Activated CD4-positive, CD25-positive, alpha-beta regulatory T cell treated with anti-CD3 and anti-CD28 coated beads, Interleukin-2, amount 50 U/mL, for 24 hours (primary cell): ENCODE data around the gene NAV2.
"Not testable (repeated sequence)": the region's sequence is repeated elsewhere in the genome, so short reads cannot be mapped to it uniquely, and the experiment has no call there.

Source experiments
- ATAC-seq, 2 donors: fragments of 150-1000 bp; cut with Tn5 transposase; one replicate each; pipeline ENCODE4 v1.10.0; 2021; ENCODE audit warnings: mild to moderate bottlenecking in 1 of 2, moderate library complexity in 1 of 2

The NAV2 gene

DNA sequence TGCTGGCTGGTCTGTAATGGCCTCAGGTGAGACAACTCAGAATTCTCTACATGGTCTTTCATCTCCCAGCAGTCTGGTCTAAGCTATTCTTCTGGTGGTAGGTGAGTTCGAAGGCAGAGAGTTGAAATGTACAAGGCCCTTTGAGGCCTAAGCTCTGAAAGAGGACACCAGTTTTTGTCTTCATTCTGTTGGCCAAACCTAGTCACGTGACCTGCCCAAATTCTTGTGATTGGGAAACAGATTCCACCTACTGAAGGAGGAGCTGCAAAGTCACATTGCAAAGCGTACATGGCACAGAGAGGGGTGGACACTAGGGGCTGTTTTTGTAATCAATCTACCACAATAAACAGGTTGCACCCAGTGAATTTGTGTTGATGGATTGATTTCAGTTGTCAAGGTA lies 193.5 kb downstream of the NAV2 start:
- ATAC-seq: no peak

DNA sequence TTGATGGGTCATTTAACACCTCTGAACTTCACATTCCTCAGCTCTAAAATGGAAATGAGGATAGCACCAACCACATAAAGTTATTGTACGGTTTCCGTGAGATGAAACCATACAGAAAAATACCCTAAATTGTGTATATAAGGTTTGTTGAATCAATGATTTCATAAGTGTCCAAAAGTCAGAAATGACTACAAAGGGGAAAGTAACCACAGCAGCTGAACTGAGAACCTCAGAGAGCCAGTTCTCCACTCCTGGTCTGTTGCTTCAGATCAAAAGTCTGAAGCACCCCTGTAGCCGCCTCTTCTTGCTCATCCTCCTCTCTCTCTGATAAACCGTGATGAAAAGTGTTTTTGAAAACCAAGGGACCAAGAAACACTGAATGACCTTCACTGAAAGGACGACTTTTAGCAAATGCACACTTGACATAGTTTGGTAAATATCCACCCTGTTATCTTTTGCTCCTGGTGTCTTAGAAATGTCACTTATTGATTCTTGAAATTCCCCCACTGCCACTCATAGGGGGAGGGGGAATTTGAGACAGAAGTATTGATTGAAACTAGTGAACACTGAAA lies 194.5 kb downstream of the NAV2 start:
- no peak for ATAC-seq

DNA sequence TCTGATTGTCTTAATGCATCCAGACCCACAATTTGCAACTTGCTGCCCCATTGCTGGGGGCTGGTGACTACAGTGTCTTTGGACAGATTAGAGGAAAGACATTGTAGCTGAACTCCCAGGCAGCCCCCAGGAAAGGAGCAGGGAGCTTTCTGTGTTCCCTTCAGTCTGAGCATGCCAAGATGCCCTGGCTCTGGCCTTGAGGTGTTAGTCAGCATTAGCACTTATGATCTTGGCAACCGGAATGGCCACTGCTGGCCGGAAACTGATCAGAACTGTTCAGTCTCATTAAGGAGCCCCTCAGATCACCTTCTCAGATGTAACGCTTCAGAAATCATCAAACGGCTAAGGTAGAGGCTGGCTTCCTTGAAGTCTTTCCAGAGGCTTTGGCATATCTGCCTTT lies 195.2 kb downstream of the NAV2 start:
- no peak for ATAC-seq

DNA sequence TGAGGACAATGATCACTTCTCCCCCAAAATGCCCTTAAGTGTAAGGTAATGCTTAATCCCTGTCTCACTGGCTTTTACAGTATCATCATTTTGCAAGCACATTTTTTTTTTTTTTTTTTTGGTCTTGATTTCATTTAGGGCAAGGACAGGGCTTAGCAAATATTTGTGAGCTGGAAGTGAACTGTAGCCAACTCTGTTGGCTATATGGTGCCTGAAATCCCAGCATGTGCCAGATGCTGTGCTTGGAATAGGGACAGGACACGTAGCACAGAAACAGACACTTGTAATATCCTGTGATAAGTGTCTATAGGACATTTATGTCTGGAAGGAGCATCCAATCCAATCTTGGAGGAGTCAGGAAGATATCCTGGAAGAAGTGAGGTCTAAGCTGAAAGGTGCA lies 198.3 kb downstream of the NAV2 start:
- ATAC-seq: no peak

DNA sequence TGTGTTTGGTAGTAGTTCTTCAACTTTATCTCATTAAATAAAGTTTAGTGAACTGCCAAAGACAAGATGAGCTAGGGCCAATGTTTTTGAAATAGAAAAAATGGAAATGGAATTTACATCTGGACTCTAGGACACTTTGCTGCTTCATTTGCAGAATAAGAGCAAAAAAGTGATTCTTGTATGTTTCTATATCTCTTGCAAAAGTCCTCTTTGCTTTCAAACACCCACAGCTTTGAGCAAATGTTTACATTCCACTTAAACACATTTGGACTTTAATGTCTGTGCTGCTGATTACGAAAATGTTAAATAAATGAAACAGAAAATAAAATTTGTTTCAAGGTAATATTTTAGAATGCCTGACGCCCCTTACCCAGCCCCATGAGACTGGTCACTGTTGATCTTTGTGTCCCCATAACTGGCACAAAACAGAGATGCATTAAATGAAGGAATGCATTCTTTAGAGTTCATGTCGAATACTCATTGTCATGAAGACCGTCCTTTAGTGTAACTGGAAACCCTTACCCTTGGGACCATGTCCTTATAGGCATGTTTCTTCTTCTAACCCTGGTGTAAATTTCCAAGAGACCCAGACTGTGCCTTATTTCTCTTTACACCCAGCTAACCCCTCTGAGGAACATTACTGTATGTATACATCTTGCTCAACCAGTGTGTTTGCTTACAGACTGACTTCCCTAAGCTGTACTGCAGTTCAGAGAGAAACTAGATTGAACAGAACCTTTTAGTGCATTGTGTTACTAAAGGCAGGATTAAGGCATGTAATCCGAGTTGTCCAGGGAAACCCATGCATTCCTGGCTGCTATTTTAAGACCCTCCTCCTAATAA lies 199.7 kb downstream of the NAV2 start:
- ATAC-seq: no peak

DNA sequence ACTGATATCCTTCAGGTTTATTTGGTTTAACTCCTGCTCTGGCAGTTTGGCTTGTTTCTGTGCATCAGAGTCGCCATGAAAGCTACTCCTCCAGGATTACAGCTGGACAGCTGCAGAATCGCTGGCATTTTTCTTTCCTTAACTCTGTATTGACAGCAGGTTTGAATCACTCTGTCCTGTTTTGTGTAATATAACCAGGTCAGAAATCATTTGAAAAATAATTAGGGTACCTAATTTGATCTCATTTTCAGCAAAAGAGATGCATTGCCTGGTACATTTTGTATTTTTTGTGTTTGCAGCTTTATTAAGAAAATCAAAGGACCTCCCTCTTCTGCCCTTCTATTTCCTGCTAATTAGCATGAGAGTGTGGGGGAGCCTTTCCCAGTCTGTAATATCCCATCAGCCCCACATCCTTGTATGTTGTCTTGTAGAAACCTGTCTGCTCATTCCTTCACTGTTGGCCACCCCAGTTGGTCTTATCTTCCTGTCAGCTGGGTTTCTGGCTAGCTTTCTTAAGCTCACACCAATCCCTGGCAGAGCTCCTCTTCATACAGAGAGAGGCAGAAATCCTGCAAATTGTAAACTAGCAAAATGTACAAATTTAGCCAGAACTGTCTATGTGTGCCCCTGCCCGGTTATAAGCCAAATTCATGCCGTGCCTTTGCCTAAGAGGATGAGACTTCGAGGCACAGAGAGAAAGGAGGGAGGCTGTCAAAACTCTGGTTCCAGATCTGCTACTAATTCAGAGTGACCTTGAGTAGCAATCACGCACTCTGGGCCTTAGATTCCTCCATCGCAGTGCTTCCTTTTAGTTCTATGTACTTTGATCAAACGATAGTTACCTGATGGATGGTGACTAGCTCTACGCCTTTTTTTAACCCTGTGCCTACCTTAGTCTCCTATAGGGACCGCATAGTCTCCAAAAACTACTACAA lies 200.6 kb downstream of the NAV2 start:
- no peak for ATAC-seq

DNA sequence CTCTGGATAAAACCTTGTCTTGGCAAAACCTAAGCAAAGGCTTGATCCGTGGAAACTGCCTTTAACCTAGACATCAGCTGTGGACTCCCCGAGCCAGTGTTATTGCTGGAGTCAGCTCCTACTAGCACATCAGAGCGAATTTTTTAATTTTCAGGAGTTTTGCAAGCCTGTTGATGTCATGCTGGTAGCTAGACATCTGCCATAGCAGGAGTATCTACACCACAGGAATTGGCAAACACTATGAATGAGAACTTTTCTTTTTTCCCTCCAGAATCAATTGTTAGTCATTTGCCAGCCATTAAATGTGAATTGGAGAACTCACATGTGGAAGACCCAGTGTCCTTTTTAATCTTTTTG lies 201.2 kb downstream of the NAV2 start:
- no peak for ATAC-seq

DNA sequence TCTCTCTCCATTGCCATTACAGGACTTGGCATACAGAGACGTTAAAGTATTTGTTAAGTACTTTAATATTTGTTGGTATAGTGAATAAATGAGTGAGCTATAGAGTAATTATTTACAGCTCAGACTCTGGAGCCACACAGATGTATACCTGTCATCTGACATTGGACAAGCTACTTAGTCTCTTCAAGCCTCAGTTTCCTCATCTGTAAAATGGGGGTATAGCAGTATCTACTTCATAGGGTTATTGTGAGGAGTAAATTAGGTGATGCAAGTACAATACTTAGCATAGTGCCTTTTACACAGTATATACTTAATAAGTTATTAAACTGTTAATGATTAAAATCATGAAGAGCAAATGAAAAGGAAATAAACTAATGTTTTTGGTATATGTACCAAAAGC lies 203.2 kb downstream of the NAV2 start:
- ATAC-seq: no peak

DNA sequence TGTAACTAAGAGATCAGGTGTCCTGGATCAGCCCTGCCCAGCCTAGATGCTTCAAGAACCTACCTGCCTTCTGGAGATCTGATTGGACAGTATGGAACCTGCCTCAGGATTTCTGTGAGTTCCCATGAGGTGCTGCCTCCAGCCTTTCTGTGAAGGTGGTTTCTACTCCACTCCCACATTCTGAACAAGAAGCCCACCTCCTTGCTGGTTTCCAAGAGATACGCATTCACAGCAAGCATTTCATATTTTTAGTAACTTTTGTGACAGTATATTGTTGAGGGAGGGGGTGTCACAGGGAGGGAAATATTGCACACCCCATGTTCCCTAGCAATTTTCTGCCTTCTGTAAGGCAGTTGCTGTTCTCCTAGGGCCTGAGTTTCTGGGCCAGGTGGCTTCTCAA lies 204.4 kb downstream of the NAV2 start:
- ATAC-seq: no peak

DNA sequence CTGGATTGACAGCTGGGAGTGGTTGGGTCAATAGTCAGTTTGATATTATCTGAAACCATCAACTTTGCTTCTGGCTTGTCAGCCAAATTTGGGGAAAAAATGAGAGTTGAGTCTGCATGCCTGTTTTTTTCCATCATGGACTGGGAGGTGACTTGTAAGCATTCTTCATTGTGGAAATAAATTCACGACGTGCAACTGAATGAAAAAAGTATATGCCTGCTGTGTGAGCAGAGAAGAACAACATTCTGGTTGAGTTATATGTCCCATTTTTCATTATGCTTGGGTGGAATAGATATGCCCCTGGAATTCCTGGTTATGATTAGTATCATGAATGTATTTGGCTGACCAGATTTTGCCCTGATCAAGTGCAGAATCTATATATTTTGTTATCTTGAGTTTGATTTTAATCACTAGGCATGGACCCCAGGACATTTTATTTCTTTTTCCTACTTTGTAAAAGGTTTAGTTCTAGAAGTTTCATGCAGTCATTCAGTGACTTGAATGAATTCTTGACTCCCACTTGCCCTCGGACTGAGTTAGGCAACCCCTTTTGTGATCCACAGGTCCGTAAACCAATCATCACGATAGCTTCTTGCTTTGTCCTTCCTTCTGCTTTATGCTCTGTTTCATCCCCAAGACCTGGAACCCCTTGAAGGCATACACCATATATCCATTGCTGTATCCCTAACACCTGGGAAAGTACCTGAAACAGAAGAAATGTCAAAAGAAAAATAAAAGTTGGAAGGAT lies 205.8 kb downstream of the NAV2 start:
- no peak for ATAC-seq

DNA sequence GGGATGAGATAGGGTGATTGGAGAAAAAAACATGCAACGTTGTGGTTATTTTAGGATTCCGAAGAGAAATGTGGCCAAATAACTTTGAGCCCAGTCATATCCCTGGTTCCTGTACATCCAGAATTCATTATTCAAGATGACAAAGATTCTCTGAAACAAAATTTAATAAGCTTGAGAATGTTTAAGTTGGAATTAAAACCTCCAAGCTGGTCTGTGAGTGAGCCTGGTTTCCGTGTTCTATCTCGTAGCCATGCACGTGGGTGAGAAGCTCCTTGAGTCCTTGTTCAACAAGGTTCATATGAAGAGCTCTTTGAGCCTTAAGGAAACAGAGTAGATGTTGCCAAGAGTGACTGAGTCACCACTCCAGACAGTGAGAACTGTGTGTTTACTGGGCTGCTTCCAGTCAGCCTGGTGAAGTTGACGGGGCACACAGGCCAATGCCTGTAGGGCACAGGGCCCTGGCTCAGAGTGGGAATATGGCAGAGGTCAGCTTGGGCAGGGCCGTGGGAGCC lies 206.5 kb downstream of the NAV2 start:
- ATAC-seq: no peak

DNA sequence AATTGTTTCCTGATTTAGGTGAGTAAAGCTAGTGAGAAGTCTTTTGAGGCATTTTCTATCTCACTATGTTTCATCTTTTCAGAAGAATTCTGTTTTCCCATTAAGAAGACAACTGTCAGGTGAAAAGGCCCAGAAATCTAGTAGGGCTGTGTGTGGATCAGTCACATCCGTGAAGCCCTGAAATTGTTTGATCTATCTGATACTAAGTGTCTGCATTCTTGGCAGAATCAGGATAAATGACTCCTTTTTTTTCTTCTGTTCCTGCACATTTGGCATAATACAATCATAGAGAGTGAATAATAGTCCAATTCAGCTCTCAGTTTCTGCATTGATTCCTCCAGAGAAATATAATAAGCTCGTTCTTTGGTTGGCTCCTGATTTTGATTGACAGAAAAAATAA lies 208.3 kb downstream of the NAV2 start:
- no peak for ATAC-seq

DNA sequence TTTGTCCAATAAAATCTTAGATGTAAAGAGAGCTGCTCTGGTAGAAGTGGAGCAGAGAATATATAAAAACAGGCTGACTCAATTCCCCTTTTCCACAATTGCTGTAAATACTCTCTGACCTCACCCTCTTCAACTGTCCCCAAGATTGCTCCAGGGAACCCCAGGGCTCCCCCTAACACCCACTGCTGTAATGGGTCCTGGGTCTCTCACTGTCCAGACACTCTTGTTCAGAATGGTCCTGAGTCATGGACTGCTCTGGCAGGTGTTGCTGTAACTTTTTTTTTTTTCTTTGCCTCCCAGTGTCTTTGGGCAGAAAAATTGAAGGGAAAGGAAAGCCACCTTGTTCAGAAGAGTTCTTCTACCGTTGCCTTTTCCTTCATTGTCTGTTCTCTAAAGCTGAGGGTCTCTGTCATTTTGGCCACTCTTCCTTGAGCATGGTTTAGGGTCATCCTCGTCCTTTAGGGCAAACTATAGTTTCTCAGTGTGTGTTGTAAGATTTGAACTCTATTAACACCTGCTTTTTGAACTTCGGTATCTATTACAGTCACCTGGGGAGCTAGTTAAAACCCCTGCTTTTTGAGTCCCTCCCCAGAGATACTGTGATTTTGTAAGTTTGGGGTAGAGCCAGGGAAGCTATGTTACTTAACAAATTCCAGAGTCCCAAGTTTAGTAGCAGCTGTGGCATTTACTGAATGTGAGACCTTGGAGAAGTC lies 209.5 kb downstream of the NAV2 start:
- no peak for ATAC-seq

DNA sequence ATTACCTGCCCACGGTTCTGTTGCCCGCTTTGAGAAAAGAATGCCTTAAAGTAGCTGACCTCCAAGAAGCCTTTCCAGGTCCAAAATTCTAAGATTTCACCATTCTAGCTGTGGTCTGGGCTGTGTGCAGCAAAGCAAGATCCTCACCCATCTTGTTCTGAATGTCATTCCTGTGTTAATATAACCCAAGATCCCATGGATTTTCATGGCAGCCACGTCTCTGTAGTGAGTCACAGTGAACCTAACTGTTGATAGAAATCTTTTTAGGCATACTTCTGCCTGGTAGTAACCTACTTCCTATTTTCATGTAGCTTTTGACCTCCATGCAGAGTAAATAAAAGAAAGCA lies 210.0 kb downstream of the NAV2 start:
- no peak for ATAC-seq

DNA sequence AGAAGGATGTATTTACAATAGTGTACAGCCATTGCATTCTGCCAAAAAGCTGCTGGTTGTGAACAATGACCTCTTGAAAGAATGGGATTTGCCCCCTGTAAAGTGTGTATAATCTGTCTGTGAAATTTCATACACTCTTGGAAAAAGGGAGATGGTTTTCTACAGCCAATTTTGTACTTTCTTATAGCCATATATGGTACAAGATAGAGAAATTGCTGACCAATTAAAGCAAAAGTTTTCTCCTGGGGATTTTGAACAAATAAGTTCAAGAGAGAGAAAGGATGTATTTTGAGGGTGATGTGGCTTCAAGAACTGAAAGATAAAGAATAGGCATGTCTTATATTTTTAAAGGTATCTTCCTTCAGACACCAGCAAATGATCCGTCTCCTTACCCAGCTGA lies 211.0 kb downstream of the NAV2 start:
- ATAC-seq: no peak

DNA sequence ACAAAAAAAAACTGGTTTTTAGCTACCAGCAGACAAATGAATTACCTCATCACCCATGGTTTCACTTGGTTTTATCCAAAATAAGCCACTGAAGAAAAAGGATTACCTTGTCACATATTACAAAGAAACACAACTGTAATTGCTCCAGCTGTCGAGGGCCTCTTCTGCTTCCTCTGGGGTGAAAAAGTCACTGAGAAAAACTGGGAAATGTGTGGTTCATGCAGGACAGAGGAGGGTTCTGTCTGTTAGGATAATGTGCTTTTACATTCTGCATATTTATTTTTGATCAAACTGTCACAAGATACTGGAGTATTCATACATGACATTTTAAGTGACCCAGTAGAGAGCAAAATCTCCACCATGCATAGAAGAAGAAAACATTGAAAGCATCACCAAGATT lies 211.7 kb downstream of the NAV2 start:
- no peak for ATAC-seq

DNA sequence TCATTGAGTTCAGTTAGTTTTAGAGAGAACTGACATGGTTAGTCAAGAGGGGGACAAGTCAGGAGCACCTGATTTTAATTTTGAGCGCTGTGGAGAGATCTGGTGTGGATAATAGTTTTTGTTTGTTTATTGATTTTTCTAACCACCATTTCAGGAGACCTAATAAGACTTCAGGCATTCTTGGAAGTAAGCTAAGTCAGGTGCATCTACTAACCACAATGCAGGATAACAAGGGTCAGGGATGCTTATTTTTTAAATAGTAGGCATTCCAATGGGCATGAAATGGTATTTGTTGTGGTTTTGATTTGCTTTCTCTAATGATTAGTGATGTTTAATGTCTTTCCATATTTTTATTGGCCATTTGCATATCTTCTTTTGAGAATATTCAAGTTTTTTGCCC lies 212.1 kb downstream of the NAV2 start:
- no peak for ATAC-seq

DNA sequence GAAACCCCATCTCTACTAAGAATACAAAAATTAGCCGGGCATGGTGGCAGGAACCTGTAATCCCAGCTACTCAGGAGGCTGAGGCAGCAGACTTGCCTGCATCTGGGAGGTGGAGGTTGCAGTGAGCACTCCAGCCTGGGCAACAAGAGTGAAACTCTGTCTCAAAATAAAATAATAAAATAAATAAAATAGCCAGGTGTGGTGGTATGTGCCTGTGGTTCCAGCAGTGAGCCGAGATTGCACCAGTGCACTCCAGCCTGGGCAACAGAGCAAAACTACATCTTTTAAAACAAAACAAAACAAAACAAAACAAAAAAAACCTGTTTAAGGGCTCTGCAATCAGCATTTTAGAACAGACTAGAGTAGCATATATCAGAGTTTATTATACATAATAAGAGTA lies 214.8 kb downstream of the NAV2 start:
- ATAC-seq: not testable (repeated sequence)

DNA sequence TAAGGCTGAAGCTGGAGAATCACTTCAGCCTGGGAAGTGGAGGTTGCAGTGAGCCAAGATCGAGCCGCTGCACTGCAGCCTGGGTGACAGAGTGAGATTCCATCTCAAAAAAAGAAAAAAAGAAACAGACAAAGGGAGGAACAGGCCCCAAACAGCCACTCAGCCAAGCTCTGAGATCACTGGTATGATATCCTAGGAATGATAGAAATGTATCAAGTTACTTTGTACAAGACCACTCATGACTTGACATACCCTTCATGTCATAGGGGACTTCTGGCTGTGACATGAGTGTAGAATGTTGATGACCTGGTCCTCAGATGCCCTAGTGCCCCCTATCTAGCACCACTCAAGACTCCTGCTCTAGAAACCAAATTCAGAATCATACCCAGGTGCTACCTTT lies 216.5 kb downstream of the NAV2 start:
- no peak for ATAC-seq

DNA sequence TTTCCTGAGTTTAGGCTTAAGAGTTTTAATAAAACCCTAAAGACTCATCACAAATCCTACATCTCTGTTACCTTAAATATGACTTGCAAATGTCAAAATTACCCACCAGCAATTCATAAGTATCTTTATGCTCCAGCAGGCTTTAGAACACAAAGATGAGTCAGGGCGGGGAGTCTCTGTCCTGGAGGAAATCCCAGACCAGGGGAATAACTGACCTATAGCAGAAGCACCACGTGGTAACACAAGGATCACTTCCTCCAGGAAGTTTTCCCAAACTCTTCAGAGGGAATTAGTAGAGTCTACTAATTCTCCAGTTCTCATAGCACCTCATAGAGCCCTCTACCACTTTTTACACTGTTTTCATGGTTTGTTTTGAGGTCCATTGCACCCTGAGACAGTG lies 217.0 kb downstream of the NAV2 start:
- ATAC-seq: no peak

DNA sequence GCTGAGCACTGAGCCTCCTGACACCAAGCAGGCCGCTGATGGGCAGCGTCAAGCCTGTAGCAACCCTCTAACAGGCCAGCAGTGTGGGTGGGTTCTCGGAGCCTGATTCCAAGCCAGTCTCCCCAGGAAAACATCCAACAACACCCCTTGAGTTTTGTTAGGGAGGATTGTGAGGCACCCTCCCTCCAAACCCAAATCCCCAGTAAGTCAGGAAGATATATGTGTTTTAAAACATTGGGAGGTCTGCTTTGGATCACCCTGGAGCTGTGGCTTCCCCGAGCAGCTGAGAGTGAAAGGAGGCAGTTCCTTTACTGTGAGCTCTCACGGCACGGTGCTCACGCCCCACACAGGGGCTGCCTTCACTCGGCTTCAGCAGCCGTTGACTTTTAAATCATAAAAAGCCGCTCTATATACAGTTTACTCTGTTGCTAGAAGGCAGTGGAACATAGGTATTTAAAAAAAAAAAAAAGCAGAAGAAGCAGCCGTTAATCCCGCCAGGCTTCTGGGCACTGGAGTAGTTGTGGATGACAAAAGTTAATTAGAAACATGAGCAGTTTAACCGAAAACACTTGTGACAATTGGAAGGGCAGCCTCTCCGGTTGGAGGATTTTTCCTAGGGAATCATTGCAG lies 218.6 kb downstream of the NAV2 start:
- ATAC-seq: no peak
